GM12874 (cell line): ENCODE results near the gene NANOS3.

Source experiments
- TF ChIP-seq, protein P1 (sequence below): IDR thresholded peaks from 2 replicates; pipeline ENCODE4 v1.5.1; 2011; ENCODE audit warnings: low read depth, mild to moderate bottlenecking, control low read depth, low read length, moderate library complexity; ENCODE audit not compliant: insufficient read depth

Gene NANOS3

DNA sequence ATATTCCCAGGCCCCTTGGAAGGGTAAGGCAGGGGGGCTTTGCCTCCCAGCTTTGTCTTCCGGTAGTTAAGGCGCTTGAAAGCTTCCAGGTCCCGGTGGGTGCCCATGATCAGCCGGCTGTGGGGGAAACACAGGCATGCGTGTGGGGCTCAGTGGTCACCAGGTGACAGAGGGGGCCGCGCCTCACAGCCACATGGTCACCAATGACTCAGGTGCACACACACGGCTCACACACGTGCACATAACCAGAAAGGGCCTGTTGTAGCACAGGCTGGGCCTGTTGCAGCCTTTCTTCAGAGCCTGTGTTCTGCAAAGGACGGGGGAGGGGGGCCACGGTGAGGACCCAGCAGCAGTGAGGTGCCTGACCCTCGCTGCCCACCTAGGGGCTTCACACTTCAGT lies 5.9 kb downstream of the NANOS3 start:
- TF ChIP-seq, protein P1, sequence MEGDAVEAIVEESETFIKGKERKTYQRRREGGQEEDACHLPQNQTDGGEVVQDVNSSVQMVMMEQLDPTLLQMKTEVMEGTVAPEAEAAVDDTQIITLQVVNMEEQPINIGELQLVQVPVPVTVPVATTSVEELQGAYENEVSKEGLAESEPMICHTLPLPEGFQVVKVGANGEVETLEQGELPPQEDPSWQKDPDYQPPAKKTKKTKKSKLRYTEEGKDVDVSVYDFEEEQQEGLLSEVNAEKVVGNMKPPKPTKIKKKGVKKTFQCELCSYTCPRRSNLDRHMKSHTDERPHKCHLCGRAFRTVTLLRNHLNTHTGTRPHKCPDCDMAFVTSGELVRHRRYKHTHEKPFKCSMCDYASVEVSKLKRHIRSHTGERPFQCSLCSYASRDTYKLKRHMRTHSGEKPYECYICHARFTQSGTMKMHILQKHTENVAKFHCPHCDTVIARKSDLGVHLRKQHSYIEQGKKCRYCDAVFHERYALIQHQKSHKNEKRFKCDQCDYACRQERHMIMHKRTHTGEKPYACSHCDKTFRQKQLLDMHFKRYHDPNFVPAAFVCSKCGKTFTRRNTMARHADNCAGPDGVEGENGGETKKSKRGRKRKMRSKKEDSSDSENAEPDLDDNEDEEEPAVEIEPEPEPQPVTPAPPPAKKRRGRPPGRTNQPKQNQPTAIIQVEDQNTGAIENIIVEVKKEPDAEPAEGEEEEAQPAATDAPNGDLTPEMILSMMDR = no peak

DNA sequence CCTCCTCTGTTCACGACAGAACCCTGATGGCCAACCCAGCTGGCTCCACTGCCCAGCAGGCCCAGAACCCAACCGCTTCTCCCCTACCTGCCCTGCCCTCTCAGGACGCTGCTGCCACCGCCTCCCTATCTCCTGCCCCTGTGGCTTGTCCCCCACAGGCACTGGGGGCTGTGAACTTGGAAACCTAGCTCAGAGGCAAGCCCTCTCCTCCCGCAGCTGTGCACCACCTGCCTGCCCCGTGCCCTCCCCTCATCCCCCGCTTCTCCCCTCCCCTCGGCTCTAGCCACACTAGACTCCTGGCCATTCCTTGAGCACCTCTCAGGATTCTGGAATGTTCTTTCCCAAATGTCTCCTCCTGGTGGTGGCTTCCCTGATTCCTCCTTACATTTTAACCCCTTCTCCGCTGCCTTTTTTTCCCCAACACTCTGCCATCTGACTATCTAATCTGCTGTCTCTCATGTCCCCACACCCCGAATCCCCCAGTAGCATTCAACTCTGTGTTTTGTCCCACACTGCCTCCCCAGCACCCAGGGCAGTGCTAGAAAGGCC lies 6.7 kb downstream of the NANOS3 start:
- TF ChIP-seq, protein P1 = no peak

DNA sequence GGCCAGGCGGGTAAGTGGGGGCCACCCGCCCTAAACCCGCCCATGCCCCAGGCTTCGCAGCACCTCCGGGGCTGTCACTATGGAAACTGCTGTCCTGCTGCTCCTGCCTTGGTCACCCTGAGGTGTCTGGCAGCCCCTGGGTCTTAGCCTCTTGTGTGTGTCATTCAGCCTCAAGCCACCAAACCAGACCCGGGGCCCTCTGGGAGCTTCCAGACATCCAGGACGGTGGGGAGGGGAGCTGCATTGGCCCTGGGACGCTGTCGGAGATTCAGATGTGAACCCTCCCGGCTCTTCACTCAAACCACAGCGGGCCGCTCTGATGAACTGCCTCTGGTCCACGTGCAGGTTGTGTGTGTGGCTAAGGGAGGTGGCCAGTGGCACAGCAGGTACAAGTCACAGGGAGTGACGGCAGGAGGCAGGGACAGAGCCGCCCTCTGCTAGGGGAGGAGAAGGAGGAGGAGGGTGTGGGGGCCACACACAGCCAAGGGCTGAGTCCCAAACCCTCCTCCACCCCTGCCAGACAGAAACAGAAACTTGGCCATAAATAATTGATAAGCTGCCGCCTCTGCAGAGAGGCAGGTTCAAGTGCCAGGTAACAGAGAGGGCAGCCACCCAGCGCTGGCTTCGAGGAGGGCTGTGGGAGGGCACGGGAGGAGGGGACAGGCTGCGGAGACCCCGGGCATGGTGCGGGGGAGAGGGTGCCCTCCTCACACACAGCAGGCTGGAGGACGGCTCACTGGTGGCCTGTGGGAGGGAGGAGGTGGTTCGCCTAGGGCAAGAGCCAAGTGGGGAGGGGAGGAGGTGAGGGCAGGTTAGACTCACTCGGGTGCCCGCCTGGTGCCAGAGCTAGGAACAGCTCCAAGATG lies 8.0 kb downstream of the NANOS3 start:
- TF ChIP-seq, protein P1 = no peak

DNA sequence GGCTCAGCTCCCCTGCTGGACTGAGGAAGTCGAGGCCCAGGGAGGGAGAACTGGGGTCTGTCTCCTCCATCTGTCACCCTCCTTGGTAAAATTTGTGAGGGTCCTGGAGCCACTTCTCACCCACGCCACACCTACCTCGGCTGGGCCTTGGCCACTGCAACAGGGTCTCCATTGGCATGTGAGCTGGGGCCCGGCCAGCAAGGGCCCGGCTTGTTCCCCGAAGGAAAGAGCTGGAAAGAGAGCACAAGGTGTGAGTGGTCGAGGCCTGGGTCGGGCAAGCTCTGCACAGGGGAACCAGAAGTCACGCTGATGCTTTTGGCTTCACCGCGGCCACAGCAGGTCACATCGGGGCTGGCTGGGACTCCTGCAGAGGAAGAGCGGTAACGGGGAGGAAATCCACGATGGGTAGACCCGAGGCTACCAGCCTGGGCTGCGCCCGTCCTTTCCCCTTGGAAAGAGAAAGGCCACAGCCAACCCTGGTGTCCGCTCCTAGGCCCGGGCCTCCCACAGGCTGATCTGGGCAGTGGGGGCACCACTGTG lies 9.0 kb downstream of the NANOS3 start:
- TF ChIP-seq, protein P1 = no peak

DNA sequence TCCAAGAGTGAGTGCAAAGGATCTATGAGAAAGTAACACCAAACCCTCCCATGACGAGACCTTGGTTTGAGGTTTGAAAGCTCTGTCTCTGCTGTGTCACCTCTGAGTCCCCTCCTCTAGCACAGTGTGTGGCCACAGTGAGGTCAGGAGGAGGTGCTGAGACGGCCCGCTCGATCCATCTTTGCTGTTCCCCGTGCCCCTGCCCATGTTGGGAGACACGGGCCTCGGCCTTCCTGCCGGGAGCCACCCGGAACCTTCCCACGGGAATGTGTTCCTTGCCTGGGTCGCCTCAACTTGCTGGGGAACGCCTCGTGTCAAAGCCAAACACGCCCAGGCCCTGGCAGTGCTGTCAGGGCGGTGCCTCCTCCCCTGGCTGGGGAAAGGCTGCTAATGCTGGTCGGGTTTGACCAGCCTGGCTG lies 10.1 kb downstream of the NANOS3 start:
- TF ChIP-seq, protein P1 = no peak

DNA sequence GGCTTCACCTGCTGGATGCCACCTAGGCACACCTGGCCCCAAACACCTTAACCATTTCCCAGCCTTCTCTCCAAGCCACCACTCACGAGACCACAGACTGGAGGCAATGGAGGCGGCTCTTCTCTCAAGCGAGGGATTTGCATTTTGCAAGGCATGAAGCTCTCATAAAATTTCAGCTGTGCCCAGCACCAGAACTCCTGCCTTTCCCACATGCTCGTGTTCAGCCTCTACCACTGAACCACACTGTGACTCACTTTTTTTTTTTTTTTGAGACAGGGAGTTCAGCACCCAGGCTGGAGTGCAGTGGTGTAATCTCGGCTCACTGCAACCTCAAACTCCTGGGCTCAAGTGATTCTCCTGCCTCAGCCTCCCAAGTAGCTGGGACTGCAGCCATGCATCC lies 10.6 kb downstream of the NANOS3 start:
- TF ChIP-seq, protein P1 = no peak

DNA sequence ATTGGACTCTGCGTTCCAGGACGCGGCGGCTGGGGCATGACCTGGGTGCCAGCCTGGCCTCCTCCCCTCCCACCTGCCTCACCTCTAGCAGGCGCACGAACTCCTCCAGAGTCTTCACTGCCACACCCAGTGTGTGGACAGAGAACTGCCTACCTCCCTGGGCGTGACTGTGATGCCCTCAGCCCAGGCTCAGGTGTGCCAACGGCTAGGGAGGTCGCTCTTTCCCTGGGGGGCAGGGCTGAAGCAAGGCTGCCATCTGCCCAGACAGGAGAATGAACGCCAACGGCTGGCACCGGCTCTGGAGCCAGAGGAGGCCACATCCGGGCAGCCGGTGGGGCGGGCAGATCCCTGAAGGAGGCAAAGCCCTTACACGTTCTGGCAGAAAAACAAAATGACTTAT lies 11.3 kb downstream of the NANOS3 start:
- TF ChIP-seq, protein P1 = no peak
